ENCODE results near the gene DNALI1. TPM values are rescaled to one million over a fixed set of nuclear protein-coding genes. Genes with fewer than 3 reads are reported as not detected.
"Not testable (repeated sequence)": the region's sequence is repeated elsewhere in the genome, so short reads cannot be mapped to it uniquely, and the experiment has no call there.

DNALI1 gene
- total and polyA plus RNA-seq, 5 donors, result 7.3 to 9.9 (median 8.2) TPM

GRCh38 chr1:37557402-37557801 is 662 bp downstream of the DNALI1 start:
- Histone ChIP-seq H3K4me1 (ENCODE audit: control insufficient read depth, insufficient read depth, low read length) (peaks cover 6% of the 10 kb centered on the region), H3K27ac (ENCODE audit: low read length) (no peak overlapping the region), H3K9me3 (ENCODE audit: control insufficient read depth, low read length) (no peaks in the 10 kb centered on the region), H3K27me3 (ENCODE audit: control insufficient read depth, insufficient read depth) (no peaks in the 10 kb centered on the region), H3K4me3 (ENCODE audit: low read length) (no peak overlapping the region)
- ATAC-seq (no peak), DNase-seq (no peak)
- 85% methylated on average over 3 of the region's 3 CpGs for WGBS
- intact Hi-C loops (cut with DNase I), result no loop called here

- intact Hi-C loops (cut with DNase I), result no loop called here
- H3K27ac ChIP-seq (ENCODE audit: low read length), result no peak overlapping the region
- 58% methylated on average over 1 of the region's 1 CpG for WGBS
- H3K4me1 ChIP-seq (ENCODE audit: control insufficient read depth, insufficient read depth, low read length), result peaks cover 3% of the 10 kb centered on the region
- ATAC-seq (no peak), DNase-seq (no peak)
- H3K4me3 ChIP-seq (ENCODE audit: low read length), result no peak overlapping the region
- H3K9me3 ChIP-seq (ENCODE audit: control insufficient read depth, low read length), result no peaks in the 10 kb centered on the region
- H3K27me3 ChIP-seq (ENCODE audit: control insufficient read depth, insufficient read depth), result no peaks in the 10 kb centered on the region
Observed at GRCh38 chr1:37558411-37558810, 1.7 kb downstream of the DNALI1 start.

GRCh38 chr1:37559080-37559479 is 2.3 kb downstream of the DNALI1 start:
- no peak for ATAC-seq

GRCh38 chr1:37559957-37560379 is 3.2 kb downstream of the DNALI1 start:
- ATAC-seq; H3K4me1 ChIP-seq (ENCODE audit: control insufficient read depth, insufficient read depth, low read length); H3K27ac ChIP-seq (ENCODE audit: low read length); H3K4me3 ChIP-seq (ENCODE audit: low read length); H3K9me3 ChIP-seq (ENCODE audit: control insufficient read depth, low read length); DNase-seq; intact Hi-C loops (cut with DNase I); H3K27me3 ChIP-seq (ENCODE audit: control insufficient read depth, insufficient read depth): not testable (repeated sequence)
- WGBS, result 50% methylated on average over 12 of the region's 12 CpGs

More at GRCh38 chr1:37559080-37559479, 2.3 kb downstream of the DNALI1 start:
- Histone ChIP-seq H3K4me3 (ENCODE audit: low read length) (no peak overlapping the region), H3K27me3 (ENCODE audit: control insufficient read depth, insufficient read depth) (no peaks in the 10 kb centered on the region), H3K9me3 (ENCODE audit: control insufficient read depth, low read length) (no peaks in the 10 kb centered on the region), H3K4me1 (ENCODE audit: control insufficient read depth, insufficient read depth, low read length) (peaks cover 3% of the 10 kb centered on the region), H3K27ac (ENCODE audit: low read length) (no peak overlapping the region)
- no peak for DNase-seq
- intact Hi-C loops (cut with DNase I), result no loop called here
- 87% methylated on average over 7 of the region's 7 CpGs for WGBS

- H3K4me1 ChIP-seq (ENCODE audit: control insufficient read depth, insufficient read depth, low read length), result peaks cover 3% of the 10 kb centered on the region
- H3K27me3 ChIP-seq (ENCODE audit: control insufficient read depth, insufficient read depth), result no peaks in the 10 kb centered on the region
- DNase-seq (no peak), ATAC-seq (no peak)
- intact Hi-C loops (cut with DNase I), result no loop called here
- no peak overlapping the region for H3K4me3 ChIP-seq (ENCODE audit: low read length)
- no peaks in the 10 kb centered on the region for H3K9me3 ChIP-seq (ENCODE audit: control insufficient read depth, low read length)
- 69% methylated on average over 10 of the region's 10 CpGs for WGBS
- H3K27ac ChIP-seq (ENCODE audit: low read length), result no peak overlapping the region
Observed at GRCh38 chr1:37560401-37561132, 3.8 kb downstream of the DNALI1 start.

GRCh38 chr1:37561133-37562132 is 4.7 kb downstream of the DNALI1 start:
- WGBS, result 92% methylated on average over 21 of the region's 21 CpGs
- no peaks in the 10 kb centered on the region for H3K9me3 ChIP-seq (ENCODE audit: control insufficient read depth, low read length)
- intact Hi-C loops (cut with DNase I), result no loop called here
- DNase-seq (no peak), ATAC-seq (peak in 1 of 2 donors; percentile 20)
- no peak overlapping the region for H3K27ac ChIP-seq (ENCODE audit: low read length)
- no peak overlapping the region for H3K4me3 ChIP-seq (ENCODE audit: low read length)
- H3K4me1 ChIP-seq (ENCODE audit: control insufficient read depth, insufficient read depth, low read length), result peaks cover 3% of the 10 kb centered on the region
- H3K27me3 ChIP-seq (ENCODE audit: control insufficient read depth, insufficient read depth), result no peaks in the 10 kb centered on the region

- ATAC-seq (no peak), DNase-seq (no peak)
- Histone ChIP-seq H3K4me3 (ENCODE audit: low read length) (no peak overlapping the region), H3K27ac (ENCODE audit: low read length) (no peak overlapping the region), H3K4me1 (ENCODE audit: control insufficient read depth, insufficient read depth, low read length) (no peaks in the 10 kb centered on the region), H3K27me3 (ENCODE audit: control insufficient read depth, insufficient read depth) (no peaks in the 10 kb centered on the region), H3K9me3 (ENCODE audit: control insufficient read depth, low read length) (no peaks in the 10 kb centered on the region)
- intact Hi-C loops (cut with DNase I), result no loop called here
- 92% methylated on average over 1 of the region's 1 CpG for WGBS
Observed at GRCh38 chr1:37562984-37563383, 6.2 kb downstream of the DNALI1 start.

GRCh38 chr1:37564892-37565291 is 8.2 kb downstream of the DNALI1 start:
- Histone ChIP-seq H3K4me3 (ENCODE audit: low read length) (no peak overlapping the region), H3K9me3 (ENCODE audit: control insufficient read depth, low read length) (no peaks in the 10 kb centered on the region), H3K4me1 (ENCODE audit: control insufficient read depth, insufficient read depth, low read length) (no peaks in the 10 kb centered on the region), H3K27ac (ENCODE audit: low read length) (no peak overlapping the region), H3K27me3 (ENCODE audit: control insufficient read depth, insufficient read depth) (no peaks in the 10 kb centered on the region)
- no peak for DNase-seq
- no peak for ATAC-seq
- intact Hi-C loops (cut with DNase I), result no loop called here

- Histone ChIP-seq H3K27ac (ENCODE audit: low read length) (no peak overlapping the region), H3K9me3 (ENCODE audit: control insufficient read depth, low read length) (no peaks in the 10 kb centered on the region), H3K4me1 (ENCODE audit: control insufficient read depth, insufficient read depth, low read length) (no peaks in the 10 kb centered on the region), H3K27me3 (ENCODE audit: control insufficient read depth, insufficient read depth) (no peaks in the 10 kb centered on the region), H3K4me3 (ENCODE audit: low read length) (no peak overlapping the region)
- ATAC-seq (no peak), DNase-seq (no peak)
- WGBS, result 85% methylated on average over 3 of the region's 3 CpGs
- intact Hi-C loops (cut with DNase I), result no loop called here
Observed at GRCh38 chr1:37567023-37567422, 10.3 kb downstream of the DNALI1 start.

GRCh38 chr1:37570528-37571334 is 14.0 kb downstream of the DNALI1 start:
- WGBS, result 94% methylated on average over 3 of the region's 3 CpGs
- no peaks in the 10 kb centered on the region for H3K27me3 ChIP-seq (ENCODE audit: control insufficient read depth, insufficient read depth)
- DNase-seq (no peak), ATAC-seq (no peak)
- no peak overlapping the region for H3K27ac ChIP-seq (ENCODE audit: low read length)
- H3K9me3 ChIP-seq (ENCODE audit: control insufficient read depth, low read length), result no peaks in the 10 kb centered on the region
- no peaks in the 10 kb centered on the region for H3K4me1 ChIP-seq (ENCODE audit: control insufficient read depth, insufficient read depth, low read length)
- H3K4me3 ChIP-seq (ENCODE audit: low read length), result no peak overlapping the region
- intact Hi-C loops (cut with DNase I), result no loop called here
